Neural cell (in vitro differentiated cells): ENCODE data around the gene ZNF615. TPM values are rescaled to one million over a fixed set of nuclear protein-coding genes. Genes with fewer than 3 reads are reported as not detected.

Source experiments
- H2AFZ ChIP-seq: fragments of 200-600, 300-800 bp; sonication (generic), shearing (Covaris generic); 2 replicates; pipeline ENCODE4 v1.6.0; 2014; ENCODE audit warnings: low read depth, mild to moderate bottlenecking, antibody characterized with exemption, low read length, moderate library complexity
- H3F3A ChIP-seq: fragments of 200-600 bp; shearing (Covaris generic); 2 replicates; pipeline ENCODE4 v1.6.1; 2016; ENCODE audit warnings: mild to moderate bottlenecking, moderate library complexity, mixed read lengths, antibody characterized with exemption, low read length; ENCODE audit not compliant: insufficient read depth, poor library complexity, severe bottlenecking
- H3K27ac ChIP-seq: fragments of 200-600, 300-800 bp; sonication (generic), shearing (Covaris generic); 2 replicates; pipeline ENCODE4 v1.5.1; 2014; ENCODE audit warnings: mild to moderate bottlenecking, low read length, moderate library complexity
- H3K27me3 ChIP-seq: fragments of 300-800, 200-600 bp; sonication (generic), shearing (Covaris generic); 2 replicates; pipeline ENCODE4 v1.6.0; 2014; ENCODE audit warnings: mild to moderate bottlenecking, low read depth, low read length, moderate library complexity; ENCODE audit not compliant: insufficient read depth
- H3K36me3 ChIP-seq: fragments of 300-800, 200-600 bp; sonication (generic), shearing (Covaris generic); 2 replicates; pipeline ENCODE4 v1.5.1; 2014; ENCODE audit warnings: mild to moderate bottlenecking, antibody characterized with exemption, low read length, moderate library complexity; ENCODE audit not compliant: insufficient read depth
- H3K4me2 ChIP-seq: fragments of 300-800, 200-600 bp; sonication (generic), shearing (Covaris generic); 2 replicates; pipeline ENCODE4 v1.6.0; 2014; ENCODE audit warnings: mild to moderate bottlenecking, low read length
- H3K4me3 ChIP-seq: fragments of 300-800, 200-600 bp; sonication (generic), shearing (Covaris generic); 2 replicates; pipeline ENCODE4 v1.5.1; 2014; ENCODE audit warnings: mild to moderate bottlenecking, low read length, moderate library complexity
- H3K79me2 ChIP-seq: fragments of 200-600 bp; shearing (Covaris generic); replicated peaks from 2 replicates; pipeline ENCODE4 v1.6.0; 2014; ENCODE audit warnings: mild to moderate bottlenecking, low read length, moderate library complexity; ENCODE audit not compliant: insufficient read depth
- H3K9ac ChIP-seq: fragments of 300-800, 200-600 bp; sonication (generic), shearing (Covaris generic); 2 replicates; pipeline ENCODE4 v1.6.1; 2016; ENCODE audit warnings: mild to moderate bottlenecking, low read length, mixed read lengths
- H3K9me2 ChIP-seq: fragments of 200-600 bp; shearing (Covaris generic); 2 replicates; pipeline ENCODE4 v1.6.1; 2016; ENCODE audit warnings: mild to moderate bottlenecking, low read length, mixed read lengths; ENCODE audit not compliant: insufficient read depth
- H3K9me3 ChIP-seq: fragments of 200-600, 300-800 bp; sonication (generic), shearing (Covaris generic); 2 replicates; pipeline ENCODE4 v1.6.1; 2016; ENCODE audit warnings: mild to moderate bottlenecking, mixed run types, low read length, moderate library complexity, mixed read lengths
- H4K20me1 ChIP-seq: fragments of 200-600 bp; shearing (Covaris generic); 2 replicates; pipeline ENCODE4 v1.6.1; 2016; ENCODE audit warnings: mild to moderate bottlenecking, mixed run types; ENCODE audit not compliant: insufficient read depth
- CTCF ChIP-seq: fragments of 450-650 bp; IDR thresholded peaks from 2 replicates; pipeline ENCODE4 v1.5.1; 2014; ENCODE audit warnings: antibody characterized with exemption, mild to moderate bottlenecking, moderate library complexity; ENCODE audit not compliant: poor library complexity, severe bottlenecking
- EP300 ChIP-seq: fragments of 450-650 bp; conservative IDR thresholded peaks from 2 replicates; pipeline ENCODE4 v1.6.1; 2014; ENCODE audit warnings: antibody characterized with exemption, mild to moderate bottlenecking, moderate library complexity; ENCODE audit not compliant: poor library complexity, severe bottlenecking
- EZH2 ChIP-seq: fragments of 200-600, 300-800 bp; shearing (Covaris generic), sonication (generic); IDR thresholded peaks from 2 replicates; pipeline ENCODE4 v1.6.1; 2014; ENCODE audit warnings: antibody characterized with exemption, low read length, borderline replicate concordance, mild to moderate bottlenecking; ENCODE audit not compliant: insufficient read depth, poor library complexity, severe bottlenecking
- MXI1 ChIP-seq: fragments of 450-650 bp; conservative IDR thresholded peaks from 2 replicates; pipeline ENCODE4 v1.6.1; 2014; ENCODE audit warnings: antibody characterized with exemption, mild to moderate bottlenecking; ENCODE audit not compliant: poor library complexity, severe bottlenecking
- POLR2AphosphoS5 ChIP-seq: IDR thresholded peaks from 2 replicates; pipeline ENCODE4 v1.6.1; 2012
- RAD21 ChIP-seq: fragments of 450-650 bp; conservative IDR thresholded peaks from 2 replicates; pipeline ENCODE4 v1.6.1; 2014; ENCODE audit warnings: antibody characterized with exemption, mild to moderate bottlenecking, moderate library complexity
- REST ChIP-seq: IDR thresholded peaks from 2 replicates; pipeline ENCODE4 v1.6.1; 2012; ENCODE audit warnings: borderline replicate concordance
- SMC3 ChIP-seq: fragments of 450-650 bp; conservative IDR thresholded peaks from 2 replicates; pipeline ENCODE4 v1.6.1; 2014; ENCODE audit warnings: antibody characterized with exemption, mild to moderate bottlenecking, moderate library complexity; ENCODE audit not compliant: poor library complexity
- TAF1 ChIP-seq: IDR thresholded peaks from 2 replicates; pipeline ENCODE4 v1.6.1; 2012; ENCODE audit warnings: low read depth
- polyA plus RNA-seq: library from polyadenylated mRNA; depleted of rRNA; stranded (reverse); fragments of >200 nt; gene quantifications from 2 replicates; pipeline ENCODE4 v1.2.3, GENCODE V29; 2014

Gene ZNF615
- polyA plus RNA-seq, 1 donor from 2014 or later, result 16.3 TPM

GRCh38 chr19:52010674-52011073 is 2.7 kb upstream of the ZNF615 start:
- Histone ChIP-seq H3K9me3 (no peaks in the 10 kb centered on the region), H3K27me3 (no peaks in the 10 kb centered on the region), H3K27ac (no peak overlapping the region), H3K4me3 (no peak overlapping the region), H3K9me2 (no peaks in the 10 kb centered on the region), H3F3A (no peaks in the 10 kb centered on the region), H3K36me3 (peaks cover 10% of the 10 kb centered on the region), H3K79me2 (peaks cover 22% of the 10 kb centered on the region), H3K9ac (no peak overlapping the region), H3K4me2 (no peak overlapping the region), H4K20me1 (no peaks in the 10 kb centered on the region), H2AFZ (no peak overlapping the region)
- TF ChIP-seq CTCF (no peak), POLR2AphosphoS5 (no peak)

GRCh38 chr19:52007451-52007805 is 583 bp downstream of the ZNF615 start:
- peak overlapping the region; percentile 82 for H3K27ac ChIP-seq
- H3K4me3 ChIP-seq, result peak overlapping the region; percentile 95
- H3K9ac ChIP-seq, result peak overlapping the region; percentile 79
- no peaks in the 10 kb centered on the region for H4K20me1 ChIP-seq
- H2AFZ ChIP-seq, result peak overlapping the region; percentile 96
- H3K27me3 ChIP-seq, result no peaks in the 10 kb centered on the region
- no peaks in the 10 kb centered on the region for H3K9me3 ChIP-seq
- peaks cover 8% of the 10 kb centered on the region for H3K36me3 ChIP-seq
- H3K79me2 ChIP-seq, result peaks cover 32% of the 10 kb centered on the region
- peak overlapping the region; percentile 80 for H3K4me2 ChIP-seq
- TF ChIP-seq EZH2 (no peak), POLR2AphosphoS5 (no peak), CTCF (no peak), REST (no peak), TAF1 (no peak), MXI1 (no peak), SMC3 (no peak), EP300 (no peak), RAD21 (no peak)
- no peaks in the 10 kb centered on the region for H3K9me2 ChIP-seq
- H3F3A ChIP-seq, result no peaks in the 10 kb centered on the region
